Panc1 (cell line): Measurements from ENCODE around the gene AADAT. TPM values are rescaled to one million over a fixed set of nuclear protein-coding genes. Genes with fewer than 3 reads are reported as not detected.

Experiments used
- ATAC-seq: fragments of 200-7000 bp; cut with Tn5 transposase; 2 replicates; pipeline ENCODE4 v1.9.1; 2020; ENCODE audit warnings: mild to moderate bottlenecking, moderate library complexity
- BruUV-seq: library from RNA; stranded (reverse); fragments of 400-500 nt; replicated peaks from 2 replicates; lab custom pipeline; 2021; lab: Mats Ljungman, UMichigan
- CTCF ChIA-PET: fragments of 300-600 bp; sonication (Branson Sonifier 250); formaldehyde crosslinking; loops from one replicate; lab custom pipeline; 2022; ENCODE audit warnings: antibody characterized with exemption; lab: Charles Lee
- POLR2A ChIA-PET: fragments of 300-600 bp; sonication (Branson Sonifier 250); formaldehyde crosslinking; loops from one replicate; lab custom pipeline; 2022; ENCODE audit warnings: antibody characterized with exemption; lab: Charles Lee
- DNase-seq: peaks from one replicate; pipeline ENCODE4 v3.0.0-alpha.2; 2010; ENCODE audit warnings: low read depth, low spot score
- H3K27ac ChIP-seq: 2 replicates; pipeline ENCODE4 v1.5.1; 2011; ENCODE audit warnings: mild to moderate bottlenecking, low read length, inconsistent platforms
- H3K27me3 ChIP-seq: fragments of 200-500 bp; sonication (Bioruptor generic); 2 replicates; pipeline ENCODE4 v1.6.0; 2014; ENCODE audit warnings: low read length, inconsistent platforms; ENCODE audit not compliant: control insufficient read depth, insufficient read depth
- H3K36me3 ChIP-seq: fragments of 200-500 bp; sonication (Bioruptor generic); 2 replicates; pipeline ENCODE4 v1.5.1; 2014; ENCODE audit warnings: inconsistent platforms, mild to moderate bottlenecking, low read length, moderate library complexity; ENCODE audit not compliant: control insufficient read depth, insufficient read depth
- H3K4me1 ChIP-seq: 2 replicates; pipeline ENCODE4 v1.5.1; 2011; ENCODE audit warnings: inconsistent platforms, mild to moderate bottlenecking, low read length, moderate library complexity; ENCODE audit not compliant: control insufficient read depth, insufficient read depth
- H3K4me3 ChIP-seq, 2 experiments: 2 replicates each; pipeline ENCODE4 v1.5.1; 2011 to 2012; ENCODE audit warnings: low read depth in 2 of 2, low read length in 2 of 2, mild to moderate bottlenecking in 2 of 2, inconsistent platforms in 1 of 2, moderate library complexity in 1 of 2
- H3K9me3 ChIP-seq: fragments of 200-500 bp; sonication (Bioruptor generic); 2 replicates; pipeline ENCODE4 v1.5.1; 2014; ENCODE audit warnings: low read depth, mild to moderate bottlenecking, inconsistent platforms, low read length, moderate library complexity; ENCODE audit not compliant: control insufficient read depth, insufficient read depth
- POLR2AphosphoS5 ChIP-seq: IDR thresholded peaks from 2 replicates; pipeline ENCODE4 v1.6.1; 2012; ENCODE audit warnings: mild to moderate bottlenecking, low read depth, low read length, moderate library complexity
- SIN3A ChIP-seq: IDR thresholded peaks from 2 replicates; pipeline ENCODE4 v1.6.1; 2012; ENCODE audit warnings: low read depth, mild to moderate bottlenecking, low read length, moderate library complexity, borderline replicate concordance; ENCODE audit not compliant: insufficient read depth
- TCF7L2 ChIP-seq: IDR thresholded peaks from 2 replicates; pipeline ENCODE4 v1.6.1; 2011; ENCODE audit warnings: mild to moderate bottlenecking, low read depth, low read length, inconsistent platforms
- in situ Hi-C: cut with HindIII; loops from 2 replicates; pipeline ENCODE4 v1.10.0; 2016; ENCODE audit warnings: low sequenced_read_pairs, low pct_unique_long_range_greater_than_20kb
- intact Hi-C: fragments of 100-400 bp; cut with micrococcal nuclease; formaldehyde crosslinking; loops from one replicate; pipeline ENCODE4 v1.10.0; 2022; ENCODE audit not compliant: unreplicated experiment
- total RNA-seq: library from RNA; stranded (reverse); gene quantifications from one replicate; pipeline ENCODE4 v1.2.1, GENCODE V29; 2021; ENCODE audit not compliant: unreplicated experiment
- TF ChIP-seq, protein P1 (sequence below): fragments of 450-650 bp; IDR thresholded peaks from 2 replicates; pipeline ENCODE4 v1.5.1; 2017; ENCODE audit warnings: mild to moderate bottlenecking
- TF ChIP-seq, protein P2 (sequence below), 2 experiments: IDR thresholded peaks; 2 replicates each; pipeline ENCODE4 v1.6.1; 2011 to 2012; ENCODE audit warnings: low read depth in 2 of 2, control low read depth in 1 of 2, low read length in 1 of 2, mild to moderate bottlenecking in 1 of 2, moderate library complexity in 1 of 2; ENCODE audit not compliant: insufficient read depth in 1 of 2

AADAT gene
- total RNA-seq, 1 experiment from 2014 or later, result 2.8 TPM

- H3K9me3 ChIP-seq, result no peaks in the 10 kb centered on the region
- H3K27ac ChIP-seq, result no peak overlapping the region
- ATAC-seq, result no peak
- CTCF ChIA-PET, result no interaction called here
- BruUV-seq, result no TSS peak
- DNase-seq, result no peak
- no peaks in the 10 kb centered on the region for H3K36me3 ChIP-seq
- TF ChIP-seq SIN3A, result no peak
- TF ChIP-seq TCF7L2, result no peak
- TF ChIP-seq POLR2AphosphoS5, result no peak
- TF ChIP-seq, protein P1, sequence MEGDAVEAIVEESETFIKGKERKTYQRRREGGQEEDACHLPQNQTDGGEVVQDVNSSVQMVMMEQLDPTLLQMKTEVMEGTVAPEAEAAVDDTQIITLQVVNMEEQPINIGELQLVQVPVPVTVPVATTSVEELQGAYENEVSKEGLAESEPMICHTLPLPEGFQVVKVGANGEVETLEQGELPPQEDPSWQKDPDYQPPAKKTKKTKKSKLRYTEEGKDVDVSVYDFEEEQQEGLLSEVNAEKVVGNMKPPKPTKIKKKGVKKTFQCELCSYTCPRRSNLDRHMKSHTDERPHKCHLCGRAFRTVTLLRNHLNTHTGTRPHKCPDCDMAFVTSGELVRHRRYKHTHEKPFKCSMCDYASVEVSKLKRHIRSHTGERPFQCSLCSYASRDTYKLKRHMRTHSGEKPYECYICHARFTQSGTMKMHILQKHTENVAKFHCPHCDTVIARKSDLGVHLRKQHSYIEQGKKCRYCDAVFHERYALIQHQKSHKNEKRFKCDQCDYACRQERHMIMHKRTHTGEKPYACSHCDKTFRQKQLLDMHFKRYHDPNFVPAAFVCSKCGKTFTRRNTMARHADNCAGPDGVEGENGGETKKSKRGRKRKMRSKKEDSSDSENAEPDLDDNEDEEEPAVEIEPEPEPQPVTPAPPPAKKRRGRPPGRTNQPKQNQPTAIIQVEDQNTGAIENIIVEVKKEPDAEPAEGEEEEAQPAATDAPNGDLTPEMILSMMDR, result no peak
- TF ChIP-seq, protein P2, sequence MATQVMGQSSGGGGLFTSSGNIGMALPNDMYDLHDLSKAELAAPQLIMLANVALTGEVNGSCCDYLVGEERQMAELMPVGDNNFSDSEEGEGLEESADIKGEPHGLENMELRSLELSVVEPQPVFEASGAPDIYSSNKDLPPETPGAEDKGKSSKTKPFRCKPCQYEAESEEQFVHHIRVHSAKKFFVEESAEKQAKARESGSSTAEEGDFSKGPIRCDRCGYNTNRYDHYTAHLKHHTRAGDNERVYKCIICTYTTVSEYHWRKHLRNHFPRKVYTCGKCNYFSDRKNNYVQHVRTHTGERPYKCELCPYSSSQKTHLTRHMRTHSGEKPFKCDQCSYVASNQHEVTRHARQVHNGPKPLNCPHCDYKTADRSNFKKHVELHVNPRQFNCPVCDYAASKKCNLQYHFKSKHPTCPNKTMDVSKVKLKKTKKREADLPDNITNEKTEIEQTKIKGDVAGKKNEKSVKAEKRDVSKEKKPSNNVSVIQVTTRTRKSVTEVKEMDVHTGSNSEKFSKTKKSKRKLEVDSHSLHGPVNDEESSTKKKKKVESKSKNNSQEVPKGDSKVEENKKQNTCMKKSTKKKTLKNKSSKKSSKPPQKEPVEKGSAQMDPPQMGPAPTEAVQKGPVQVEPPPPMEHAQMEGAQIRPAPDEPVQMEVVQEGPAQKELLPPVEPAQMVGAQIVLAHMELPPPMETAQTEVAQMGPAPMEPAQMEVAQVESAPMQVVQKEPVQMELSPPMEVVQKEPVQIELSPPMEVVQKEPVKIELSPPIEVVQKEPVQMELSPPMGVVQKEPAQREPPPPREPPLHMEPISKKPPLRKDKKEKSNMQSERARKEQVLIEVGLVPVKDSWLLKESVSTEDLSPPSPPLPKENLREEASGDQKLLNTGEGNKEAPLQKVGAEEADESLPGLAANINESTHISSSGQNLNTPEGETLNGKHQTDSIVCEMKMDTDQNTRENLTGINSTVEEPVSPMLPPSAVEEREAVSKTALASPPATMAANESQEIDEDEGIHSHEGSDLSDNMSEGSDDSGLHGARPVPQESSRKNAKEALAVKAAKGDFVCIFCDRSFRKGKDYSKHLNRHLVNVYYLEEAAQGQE (IDR thresholded peaks at IDR 0.05; ENCODE audit: insufficient read depth in 1 of 2, low read depth in 2 of 2, low read length in 1 of 2), result no peak
- H3K4me1 ChIP-seq, result no peaks in the 10 kb centered on the region
- intact Hi-C loops (no loop called here), in situ Hi-C loops (no loop called here)
- POLR2A ChIA-PET, result no interaction called here
- H3K27me3 ChIP-seq, result no peaks in the 10 kb centered on the region
- no peak overlapping the region for H3K4me3 ChIP-seq
Observed at GRCh38 chr4:170071196-170071595, 18.6 kb downstream of the AADAT start.

- H3K27ac ChIP-seq, result no peak overlapping the region
- TF ChIP-seq POLR2AphosphoS5 (no peak), SIN3A (no peak), TCF7L2 (no peak)
- TF ChIP-seq, protein P2 (IDR thresholded peaks at IDR 0.05; ENCODE audit: insufficient read depth in 1 of 2, low read depth in 2 of 2, low read length in 1 of 2), result no peak
- TF ChIP-seq, protein P1, result no peak
- BruUV-seq, result no TSS peak
- H3K4me1 ChIP-seq, result no peaks in the 10 kb centered on the region
- H3K9me3 ChIP-seq, result no peaks in the 10 kb centered on the region
- DNase-seq (no peak), ATAC-seq (no peak)
- in situ Hi-C loops, result no loop called here
- intact Hi-C loops, result no loop called here
- H3K36me3 ChIP-seq, result no peaks in the 10 kb centered on the region
- POLR2A ChIA-PET, result no interaction called here
- H3K4me3 ChIP-seq, result no peak overlapping the region
- CTCF ChIA-PET, result no interaction called here
- no peaks in the 10 kb centered on the region for H3K27me3 ChIP-seq
Observed at GRCh38 chr4:170068438-170069128, 21.2 kb downstream of the AADAT start.
